DOHH2 (cell line): Measurements from ENCODE around the gene PLA2G4A.

Source experiments
- CTCF ChIP-seq: fragments of 200-600 bp; sonication (generic); IDR thresholded peaks from one replicate; pipeline ENCODE4 v1.5.1; 2014; ENCODE audit warnings: antibody characterized with exemption, mild to moderate bottlenecking, low read depth, low read length; ENCODE audit not compliant: poor library complexity, severe bottlenecking
- EZH2phosphoT487 ChIP-seq: fragments of 200-600 bp; sonication (generic); IDR thresholded peaks from 2 replicates; pipeline ENCODE4 v1.6.1; 2017; ENCODE audit warnings: borderline replicate concordance, mild to moderate bottlenecking, antibody characterized with exemption, low read length, moderate library complexity, mixed read lengths

- TF ChIP-seq CTCF (no peak), EZH2phosphoT487 (no peak)
Observed at GRCh38 chr1:186806477-186806876, 22.3 kb upstream of the PLA2G4A start.
